Measurements from ENCODE around the gene DQX1. TPM values are rescaled to one million over a fixed set of nuclear protein-coding genes. Genes with fewer than 3 reads are reported as not detected.

The DQX1 gene
- total RNA-seq, 1 donor from 2014 or later, result not detected

GRCh38 chr2:74505448-74506246, 20.4 kb downstream of the DQX1 start:
- Histone ChIP-seq H3K4me3 (ENCODE audit: low read depth, low read length) (no peak overlapping the region), H3K36me3 (ENCODE audit: control insufficient read depth, insufficient read depth, low read length) (no peaks in the 10 kb centered on the region), H3K27me3 (ENCODE audit: control insufficient read depth, insufficient read depth, low read length) (peaks cover 17% of the 10 kb centered on the region)
- no peak for TF ChIP-seq CTCF (IDR thresholded peaks at IDR 0.05; ENCODE audit: insufficient read depth, low read length, poor library complexity, severe bottlenecking)
- DNase-seq (ENCODE audit: low read depth), result no peak

GRCh38 chr2:74504591-74504990, 21.4 kb downstream of the DQX1 start:
- no peaks in the 10 kb centered on the region for H3K36me3 ChIP-seq (ENCODE audit: control insufficient read depth, insufficient read depth, low read length)
- no peak for TF ChIP-seq CTCF (IDR thresholded peaks at IDR 0.05; ENCODE audit: insufficient read depth, low read length, poor library complexity, severe bottlenecking)
- DNase-seq (ENCODE audit: low read depth), result no peak
- H3K4me3 ChIP-seq (ENCODE audit: low read depth, low read length), result no peak overlapping the region
- H3K27me3 ChIP-seq (ENCODE audit: control insufficient read depth, insufficient read depth, low read length), result peaks cover 26% of the 10 kb centered on the region

- H3K27me3 ChIP-seq (ENCODE audit: control insufficient read depth, insufficient read depth, low read length), result peaks cover 34% of the 10 kb centered on the region
- no peak for TF ChIP-seq CTCF (IDR thresholded peaks at IDR 0.05; ENCODE audit: insufficient read depth, low read length, poor library complexity, severe bottlenecking)
- no peaks in the 10 kb centered on the region for H3K36me3 ChIP-seq (ENCODE audit: control insufficient read depth, insufficient read depth, low read length)
- DNase-seq (ENCODE audit: low read depth), result no peak
- peak overlapping the region; percentile 47 for H3K4me3 ChIP-seq (ENCODE audit: low read depth, low read length)
These were observed 22.2 kb downstream of the DQX1 start for GRCh38 chr2:74503506-74504475.

- peak overlapping the region; percentile 47 for H3K4me3 ChIP-seq (ENCODE audit: low read depth, low read length)
- TF ChIP-seq CTCF (IDR thresholded peaks at IDR 0.05; ENCODE audit: insufficient read depth, low read length, poor library complexity, severe bottlenecking), result peak; percentile 42
- peak; percentile 58 for DNase-seq (ENCODE audit: low read depth)
- peaks cover 43% of the 10 kb centered on the region for H3K27me3 ChIP-seq (ENCODE audit: control insufficient read depth, insufficient read depth, low read length)
- no peaks in the 10 kb centered on the region for H3K36me3 ChIP-seq (ENCODE audit: control insufficient read depth, insufficient read depth, low read length)
These were observed 23.1 kb downstream of the DQX1 start for GRCh38 chr2:74502720-74503505.

- peak overlapping the region; percentile 47 for H3K4me3 ChIP-seq (ENCODE audit: low read depth, low read length)
- DNase-seq (ENCODE audit: low read depth), result no peak
- peaks cover 48% of the 10 kb centered on the region for H3K27me3 ChIP-seq (ENCODE audit: control insufficient read depth, insufficient read depth, low read length)
- H3K36me3 ChIP-seq (ENCODE audit: control insufficient read depth, insufficient read depth, low read length), result no peaks in the 10 kb centered on the region
- TF ChIP-seq CTCF (IDR thresholded peaks at IDR 0.05; ENCODE audit: insufficient read depth, low read length, poor library complexity, severe bottlenecking), result no peak
These were observed 23.8 kb downstream of the DQX1 start for GRCh38 chr2:74502147-74502719.
